GM12874 (cell line): ENCODE results near the gene FIS1.

Experiments used
- TF ChIP-seq, protein P1 (sequence below): IDR thresholded peaks from 2 replicates; pipeline ENCODE4 v1.5.1; 2011; ENCODE audit warnings: low read depth, mild to moderate bottlenecking, control low read depth, low read length, moderate library complexity; ENCODE audit not compliant: insufficient read depth

Gene FIS1

DNA sequence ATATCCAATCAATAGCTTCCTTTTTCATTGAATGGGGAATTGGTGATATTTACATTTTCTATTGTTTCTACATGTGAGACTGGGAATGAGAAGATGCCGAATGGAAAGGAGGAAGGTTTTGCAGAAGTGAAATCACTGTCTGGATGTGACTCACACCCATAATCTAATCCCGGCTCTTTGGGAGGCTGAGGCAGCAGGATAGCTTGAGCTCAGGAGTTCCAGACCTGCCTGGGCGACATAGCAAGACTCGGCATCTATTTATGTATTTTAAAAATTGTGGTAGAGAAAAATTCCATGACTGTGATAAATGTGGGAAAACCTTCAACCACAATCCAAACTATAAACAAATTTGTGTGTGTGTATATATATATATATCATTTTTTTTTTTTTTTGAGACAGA, 10.9 kb upstream of the FIS1 start:
- TF ChIP-seq, protein P1, sequence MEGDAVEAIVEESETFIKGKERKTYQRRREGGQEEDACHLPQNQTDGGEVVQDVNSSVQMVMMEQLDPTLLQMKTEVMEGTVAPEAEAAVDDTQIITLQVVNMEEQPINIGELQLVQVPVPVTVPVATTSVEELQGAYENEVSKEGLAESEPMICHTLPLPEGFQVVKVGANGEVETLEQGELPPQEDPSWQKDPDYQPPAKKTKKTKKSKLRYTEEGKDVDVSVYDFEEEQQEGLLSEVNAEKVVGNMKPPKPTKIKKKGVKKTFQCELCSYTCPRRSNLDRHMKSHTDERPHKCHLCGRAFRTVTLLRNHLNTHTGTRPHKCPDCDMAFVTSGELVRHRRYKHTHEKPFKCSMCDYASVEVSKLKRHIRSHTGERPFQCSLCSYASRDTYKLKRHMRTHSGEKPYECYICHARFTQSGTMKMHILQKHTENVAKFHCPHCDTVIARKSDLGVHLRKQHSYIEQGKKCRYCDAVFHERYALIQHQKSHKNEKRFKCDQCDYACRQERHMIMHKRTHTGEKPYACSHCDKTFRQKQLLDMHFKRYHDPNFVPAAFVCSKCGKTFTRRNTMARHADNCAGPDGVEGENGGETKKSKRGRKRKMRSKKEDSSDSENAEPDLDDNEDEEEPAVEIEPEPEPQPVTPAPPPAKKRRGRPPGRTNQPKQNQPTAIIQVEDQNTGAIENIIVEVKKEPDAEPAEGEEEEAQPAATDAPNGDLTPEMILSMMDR, result no peak

DNA sequence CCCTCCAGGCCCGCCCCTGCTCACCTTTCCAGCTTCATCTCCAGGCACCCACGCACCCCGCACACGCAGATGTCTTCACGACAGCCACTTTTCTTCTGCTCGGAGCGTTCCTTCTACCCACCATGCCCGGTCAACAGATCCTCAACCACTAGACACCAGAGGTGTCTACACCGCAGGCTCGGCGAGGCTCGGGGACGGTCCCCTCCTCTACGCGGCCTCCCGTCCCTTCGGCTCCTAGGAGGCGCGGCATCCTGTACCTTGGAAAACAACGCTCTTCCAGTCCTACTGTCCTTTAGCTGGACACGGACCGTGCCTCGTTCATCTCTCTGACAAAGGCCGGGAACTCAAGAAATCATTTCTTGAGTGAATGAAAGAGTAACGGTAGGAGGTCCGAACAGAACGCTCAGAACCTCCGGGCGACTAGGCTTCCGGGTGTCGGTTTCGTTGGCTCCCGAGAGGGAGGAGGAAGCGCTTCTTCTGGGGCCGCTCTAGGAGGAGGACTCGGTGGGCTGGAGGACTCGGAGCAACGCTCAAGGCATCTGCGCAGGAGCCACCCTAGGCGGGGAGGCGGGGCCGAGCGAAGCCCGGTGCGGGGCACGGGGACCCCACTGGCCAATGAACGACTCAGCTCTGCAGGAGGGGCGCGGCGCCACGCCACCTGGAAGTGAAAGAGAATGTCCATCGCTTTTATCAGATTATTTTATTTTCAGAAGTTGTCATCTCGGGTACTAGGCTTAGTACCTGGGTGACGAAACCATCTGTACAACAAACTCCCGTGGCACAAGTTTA, 7.2 kb upstream of the FIS1 start:
- TF ChIP-seq, protein P1, result no peak

DNA sequence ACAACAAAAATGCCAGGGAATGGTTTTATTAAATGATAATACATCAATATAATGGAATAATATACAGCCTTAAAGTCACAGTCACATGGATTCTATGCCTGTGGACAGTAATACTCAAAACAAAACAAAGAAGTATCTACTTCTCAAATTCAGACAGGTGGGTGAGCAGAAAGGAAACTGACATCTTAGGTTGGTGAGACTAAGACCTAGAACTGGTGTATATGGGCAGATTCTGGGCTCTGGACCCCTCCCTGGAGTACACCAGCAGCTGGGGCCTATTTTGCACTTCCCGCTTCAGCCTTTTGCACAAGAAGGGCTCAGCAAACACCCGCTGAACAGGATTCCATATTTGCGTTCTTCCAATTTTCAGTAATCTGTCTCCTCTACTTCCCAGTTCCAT, 5.4 kb upstream of the FIS1 start:
- TF ChIP-seq, protein P1, result no peak

DNA sequence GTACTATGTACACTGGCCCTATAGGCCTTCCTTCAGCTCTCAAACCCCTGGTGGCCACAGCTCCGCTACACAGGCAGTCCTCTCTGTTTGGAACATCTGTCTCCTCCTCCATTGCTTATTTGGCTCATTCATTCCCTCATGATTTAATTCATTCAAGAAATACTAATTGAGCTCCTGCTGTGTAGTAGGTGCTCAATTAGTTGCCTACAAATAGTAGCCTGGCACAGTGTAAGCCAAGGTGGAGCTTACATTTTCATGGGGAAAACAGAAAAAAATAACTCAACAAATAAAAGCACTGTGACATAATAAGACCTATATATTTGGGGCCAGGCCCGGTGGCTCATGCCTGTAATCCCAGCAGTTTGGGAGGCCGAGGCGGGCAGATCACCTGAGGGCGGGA, 3.4 kb upstream of the FIS1 start:
- TF ChIP-seq, protein P1, result no peak

DNA sequence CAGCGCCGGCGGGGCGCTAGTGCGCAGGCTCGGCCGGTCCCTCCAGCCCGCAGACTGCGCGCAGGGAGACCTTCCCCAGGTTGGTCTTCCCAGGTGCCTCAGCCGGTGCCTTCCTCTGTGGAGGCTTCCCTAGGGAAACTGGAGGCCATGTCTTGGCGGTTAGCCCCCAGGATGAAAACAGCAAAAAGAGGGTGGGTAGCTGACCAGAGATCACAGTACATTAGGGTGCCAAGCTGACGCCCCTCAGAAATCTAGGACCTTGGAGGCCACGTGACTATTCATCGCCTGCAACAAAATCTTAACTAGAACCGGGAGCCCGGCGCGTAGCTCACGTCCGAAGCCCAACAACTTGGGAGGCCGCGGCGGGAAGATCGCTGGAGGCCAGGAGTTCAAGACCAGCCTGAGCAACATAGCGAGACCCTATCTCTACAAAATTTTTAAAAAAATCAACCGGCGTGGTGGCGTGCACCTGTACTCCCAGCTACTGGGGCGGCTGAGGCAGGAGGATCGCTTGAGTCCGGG, 327 bp upstream of the FIS1 start:
- TF ChIP-seq, protein P1, result no peak

DNA sequence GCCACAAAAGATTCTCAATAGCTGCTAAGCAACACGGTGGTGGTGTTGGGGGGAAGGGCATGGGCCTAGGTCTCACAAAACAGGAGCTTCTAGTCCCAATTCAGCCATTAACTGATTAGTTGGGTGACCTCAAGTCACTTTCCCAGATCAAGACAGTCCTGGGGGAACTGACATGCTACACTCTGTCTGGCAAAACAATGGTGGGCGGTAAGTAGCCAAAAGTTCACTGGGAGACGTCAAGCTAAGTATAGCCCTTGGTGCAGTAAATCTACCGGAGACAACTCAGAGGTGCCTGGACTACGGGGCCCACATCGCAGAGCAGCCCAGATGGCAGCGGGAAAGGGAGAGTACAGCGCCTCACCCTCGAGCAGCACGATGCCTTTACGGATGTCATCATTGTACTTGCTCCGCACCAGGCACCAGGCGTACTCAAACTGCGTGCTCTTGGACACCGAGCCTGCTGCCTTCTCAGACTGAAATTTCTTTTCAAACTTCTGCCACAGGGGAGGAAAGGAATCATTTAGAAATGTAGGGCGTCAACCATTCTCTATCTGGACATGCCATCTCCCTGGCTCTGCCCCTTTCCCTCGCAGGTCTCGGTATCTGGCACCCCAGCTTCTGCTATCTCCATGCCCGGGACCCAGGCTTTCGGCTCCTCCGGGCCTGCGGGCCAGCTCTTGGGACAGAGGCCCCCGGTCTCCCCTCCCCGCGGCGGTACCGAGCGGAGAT, 1.1 kb downstream of the FIS1 start:
- TF ChIP-seq, protein P1, result no peak
